Vagina (tissue), 2 donors: ENCODE data around the gene VSTM1. TPM values are rescaled to one million over a fixed set of nuclear protein-coding genes. Genes with fewer than 3 reads are reported as not detected.

ENCODE experiments used
- DNase-seq, 2 donors: peaks; one replicate each; pipeline ENCODE4 v3.0.0-alpha.2; 2017; ENCODE audit errors: extremely low spot score in 2 of 2
- H3K27ac ChIP-seq: fragments of 200-600 bp; sonication (generic); one replicate; pipeline ENCODE4 v1.5.1; 2019
- H3K27me3 ChIP-seq: fragments of 200-600 bp; sonication (generic); one replicate; pipeline ENCODE4 v1.5.1; 2019
- H3K36me3 ChIP-seq, 2 donors: fragments of 200-600 bp; sonication (generic); one replicate each; pipeline ENCODE4 v1.5.1; 2017 to 2019
- H3K4me1 ChIP-seq: fragments of 200-600 bp; sonication (generic); one replicate; pipeline ENCODE4 v1.5.1; 2019
- H3K4me3 ChIP-seq, 2 donors: fragments of 200-600 bp; sonication (generic); 1 replicate in 1 of 2; 2 replicates in 1 of 2; pipeline ENCODE4 v1.5.1; 2016 to 2019
- H3K9me3 ChIP-seq: fragments of 200-600 bp; sonication (generic); one replicate; pipeline ENCODE4 v1.5.1; 2019
- POLR2A ChIP-seq, 2 donors: fragments of 450-650 bp; IDR thresholded peaks; one replicate each; pipeline ENCODE4 v1.6.1; 2017; ENCODE audit warnings: antibody characterized with exemption in 2 of 2, mild to moderate bottlenecking in 2 of 2, moderate library complexity in 2 of 2
- POLR2AphosphoS5 ChIP-seq, 2 donors: sonication (generic); formaldehyde crosslinking; IDR thresholded peaks; one replicate each; pipeline ENCODE4 v1.9.0; 2017; ENCODE audit warnings: antibody characterized with exemption in 2 of 2, mild to moderate bottlenecking in 2 of 2, low read depth in 1 of 2; ENCODE audit not compliant: insufficient read depth in 1 of 2
- intact Hi-C: fragments of 100-400 bp; cut with DNase I; formaldehyde crosslinking; loops from one replicate; pipeline ENCODE4 v1.15.1; 2023
- total RNA-seq: library from RNA; depleted of rRNA; stranded (reverse); fragments of >200 nt; gene quantifications from one replicate; pipeline ENCODE4 v1.2.3, GENCODE V29; 2016
- TF ChIP-seq, protein P1 (sequence below), 3 experiments: fragments of 450-650 bp in 2 of 3; fragments of 200-600 bp in 1 of 3; sonication (generic) in 1 of 3; IDR thresholded peaks; one replicate each; pipeline ENCODE4 v1.5.1; 2017 to 2019; ENCODE audit warnings: antibody characterized with exemption in 3 of 3, mild to moderate bottlenecking in 2 of 3, moderate library complexity in 2 of 3

VSTM1 gene
- total RNA-seq, 1 donor from 2014 or later = not detected

DNA sequence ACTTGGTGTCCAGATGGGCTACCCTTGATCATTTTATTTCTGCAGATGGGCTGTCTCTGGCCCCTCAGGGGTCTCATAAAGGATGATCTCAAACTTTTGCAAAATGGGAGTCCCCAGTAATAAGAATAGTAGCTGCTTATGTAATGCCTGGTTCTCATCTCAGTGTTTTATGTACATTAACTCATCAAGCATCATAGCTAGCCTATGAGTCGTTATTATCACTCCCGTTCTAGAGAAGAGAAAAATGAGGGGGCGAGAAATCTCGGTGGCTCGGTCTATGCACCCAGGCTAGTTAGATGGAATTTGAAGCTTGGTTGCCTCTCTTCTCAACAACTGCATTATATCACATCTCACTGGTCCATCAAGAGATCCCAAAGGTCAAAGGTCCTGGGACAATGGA lies 68.9 kb downstream of the VSTM1 start:
- Histone ChIP-seq H3K27ac (no peak overlapping the region), H3K4me1 (peaks cover 12% of the 10 kb centered on the region), H3K27me3 (peaks cover 21% of the 10 kb centered on the region), H3K4me3 (no peak overlapping the region), H3K9me3 (no peaks in the 10 kb centered on the region), H3K36me3 (no peaks in the 10 kb centered on the region)
- intact Hi-C loops = no loop called here
- TF ChIP-seq, protein P1, sequence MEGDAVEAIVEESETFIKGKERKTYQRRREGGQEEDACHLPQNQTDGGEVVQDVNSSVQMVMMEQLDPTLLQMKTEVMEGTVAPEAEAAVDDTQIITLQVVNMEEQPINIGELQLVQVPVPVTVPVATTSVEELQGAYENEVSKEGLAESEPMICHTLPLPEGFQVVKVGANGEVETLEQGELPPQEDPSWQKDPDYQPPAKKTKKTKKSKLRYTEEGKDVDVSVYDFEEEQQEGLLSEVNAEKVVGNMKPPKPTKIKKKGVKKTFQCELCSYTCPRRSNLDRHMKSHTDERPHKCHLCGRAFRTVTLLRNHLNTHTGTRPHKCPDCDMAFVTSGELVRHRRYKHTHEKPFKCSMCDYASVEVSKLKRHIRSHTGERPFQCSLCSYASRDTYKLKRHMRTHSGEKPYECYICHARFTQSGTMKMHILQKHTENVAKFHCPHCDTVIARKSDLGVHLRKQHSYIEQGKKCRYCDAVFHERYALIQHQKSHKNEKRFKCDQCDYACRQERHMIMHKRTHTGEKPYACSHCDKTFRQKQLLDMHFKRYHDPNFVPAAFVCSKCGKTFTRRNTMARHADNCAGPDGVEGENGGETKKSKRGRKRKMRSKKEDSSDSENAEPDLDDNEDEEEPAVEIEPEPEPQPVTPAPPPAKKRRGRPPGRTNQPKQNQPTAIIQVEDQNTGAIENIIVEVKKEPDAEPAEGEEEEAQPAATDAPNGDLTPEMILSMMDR (IDR thresholded peaks at IDR 0.05) = no peak
- no peak for TF ChIP-seq POLR2A (IDR thresholded peaks at IDR 0.05)
- no peak for TF ChIP-seq POLR2AphosphoS5 (IDR thresholded peaks at IDR 0.05; ENCODE audit: insufficient read depth in 1 of 2, low read depth in 1 of 2)
- no peak for DNase-seq

DNA sequence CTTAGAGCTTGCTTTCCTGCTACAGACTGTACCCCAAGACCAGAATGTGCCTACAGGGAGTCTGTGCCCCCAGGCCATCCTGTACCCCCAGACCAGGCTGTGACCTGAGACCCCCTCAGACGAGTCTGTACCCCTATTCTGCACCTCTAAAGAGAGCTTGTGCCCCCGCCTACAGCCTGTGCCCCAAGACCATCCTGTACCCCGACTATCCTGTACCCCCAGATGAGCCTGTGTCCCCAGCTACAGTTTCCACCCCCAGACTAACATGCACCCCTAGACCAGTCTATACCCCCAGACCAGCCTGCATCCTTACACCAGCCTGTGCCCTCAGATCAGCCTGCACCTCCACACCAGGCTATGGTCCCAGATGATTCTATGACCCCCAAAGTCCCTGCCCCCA lies 70.2 kb downstream of the VSTM1 start:
- Histone ChIP-seq H3K27me3 (peaks cover 21% of the 10 kb centered on the region), H3K27ac (no peak overlapping the region), H3K4me1 (peaks cover 12% of the 10 kb centered on the region), H3K4me3 (no peak overlapping the region), H3K36me3 (no peaks in the 10 kb centered on the region), H3K9me3 (no peaks in the 10 kb centered on the region)
- no peak for DNase-seq
- TF ChIP-seq, protein P1 (IDR thresholded peaks at IDR 0.05) = no peak
- TF ChIP-seq POLR2A (IDR thresholded peaks at IDR 0.05) (no peak), POLR2AphosphoS5 (IDR thresholded peaks at IDR 0.05; ENCODE audit: insufficient read depth in 1 of 2, low read depth in 1 of 2) (no peak)
- intact Hi-C loops = no loop called here

DNA sequence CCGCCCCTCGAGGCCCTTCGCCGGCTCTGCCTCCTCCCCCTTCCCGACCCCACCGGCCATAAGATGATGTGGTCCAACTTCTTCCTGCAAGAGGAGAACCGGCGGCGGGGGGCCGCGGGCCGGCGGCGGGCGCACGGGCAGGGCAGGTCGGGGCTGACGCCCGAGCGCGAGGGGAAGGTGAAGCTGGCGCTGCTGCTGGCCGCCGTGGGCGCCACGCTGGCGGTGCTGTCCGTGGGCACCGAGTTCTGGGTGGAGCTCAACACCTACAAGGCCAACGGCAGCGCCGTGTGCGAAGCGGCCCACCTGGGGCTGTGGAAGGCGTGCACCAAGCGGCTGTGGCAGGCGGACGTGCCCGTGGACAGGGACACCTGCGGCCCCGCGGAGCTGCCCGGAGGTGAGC lies 70.9 kb downstream of the VSTM1 start:
- TF ChIP-seq POLR2AphosphoS5 (IDR thresholded peaks at IDR 0.05; ENCODE audit: insufficient read depth in 1 of 2, low read depth in 1 of 2) = no peak
- TF ChIP-seq, protein P1 (IDR thresholded peaks at IDR 0.05) = no peak
- no peak for TF ChIP-seq POLR2A (IDR thresholded peaks at IDR 0.05)
- no peak overlapping the region for H3K27ac ChIP-seq
- no peaks in the 10 kb centered on the region for H3K9me3 ChIP-seq
- no peaks in the 10 kb centered on the region for H3K36me3 ChIP-seq
- intact Hi-C loops = no loop called here
- H3K4me1 ChIP-seq = peaks cover 12% of the 10 kb centered on the region
- DNase-seq = no peak
- H3K4me3 ChIP-seq = no peak overlapping the region
- peaks cover 21% of the 10 kb centered on the region for H3K27me3 ChIP-seq

DNA sequence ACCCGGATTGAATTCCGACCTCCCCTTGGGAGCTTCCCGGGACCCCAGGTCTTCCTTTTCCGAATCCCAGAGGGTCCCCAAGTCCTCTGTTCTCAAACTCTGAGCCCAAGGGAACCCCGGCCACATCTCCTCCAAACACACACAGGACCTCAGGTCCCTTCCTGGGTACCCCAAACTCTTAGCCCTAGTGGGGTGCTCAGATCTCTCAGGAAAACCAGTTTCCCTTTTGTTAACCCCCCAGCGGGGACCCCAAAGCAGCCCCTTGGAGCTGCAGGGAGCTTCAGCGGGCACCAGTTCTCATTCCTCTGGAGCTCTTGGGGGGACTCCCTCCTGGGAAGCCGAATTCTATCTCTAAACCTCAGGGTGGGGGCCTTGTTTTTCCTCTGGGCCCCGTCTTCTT lies 71.5 kb downstream of the VSTM1 start:
- no peaks in the 10 kb centered on the region for H3K36me3 ChIP-seq
- H3K4me1 ChIP-seq = peaks cover 12% of the 10 kb centered on the region
- H3K9me3 ChIP-seq = no peaks in the 10 kb centered on the region
- H3K4me3 ChIP-seq = no peak overlapping the region
- TF ChIP-seq, protein P1 (IDR thresholded peaks at IDR 0.05) = no peak
- TF ChIP-seq POLR2A (IDR thresholded peaks at IDR 0.05) (no peak), POLR2AphosphoS5 (IDR thresholded peaks at IDR 0.05; ENCODE audit: insufficient read depth in 1 of 2, low read depth in 1 of 2) (no peak)
- H3K27ac ChIP-seq = no peak overlapping the region
- no peak for DNase-seq
- H3K27me3 ChIP-seq = peaks cover 21% of the 10 kb centered on the region
- intact Hi-C loops = no loop called here

DNA sequence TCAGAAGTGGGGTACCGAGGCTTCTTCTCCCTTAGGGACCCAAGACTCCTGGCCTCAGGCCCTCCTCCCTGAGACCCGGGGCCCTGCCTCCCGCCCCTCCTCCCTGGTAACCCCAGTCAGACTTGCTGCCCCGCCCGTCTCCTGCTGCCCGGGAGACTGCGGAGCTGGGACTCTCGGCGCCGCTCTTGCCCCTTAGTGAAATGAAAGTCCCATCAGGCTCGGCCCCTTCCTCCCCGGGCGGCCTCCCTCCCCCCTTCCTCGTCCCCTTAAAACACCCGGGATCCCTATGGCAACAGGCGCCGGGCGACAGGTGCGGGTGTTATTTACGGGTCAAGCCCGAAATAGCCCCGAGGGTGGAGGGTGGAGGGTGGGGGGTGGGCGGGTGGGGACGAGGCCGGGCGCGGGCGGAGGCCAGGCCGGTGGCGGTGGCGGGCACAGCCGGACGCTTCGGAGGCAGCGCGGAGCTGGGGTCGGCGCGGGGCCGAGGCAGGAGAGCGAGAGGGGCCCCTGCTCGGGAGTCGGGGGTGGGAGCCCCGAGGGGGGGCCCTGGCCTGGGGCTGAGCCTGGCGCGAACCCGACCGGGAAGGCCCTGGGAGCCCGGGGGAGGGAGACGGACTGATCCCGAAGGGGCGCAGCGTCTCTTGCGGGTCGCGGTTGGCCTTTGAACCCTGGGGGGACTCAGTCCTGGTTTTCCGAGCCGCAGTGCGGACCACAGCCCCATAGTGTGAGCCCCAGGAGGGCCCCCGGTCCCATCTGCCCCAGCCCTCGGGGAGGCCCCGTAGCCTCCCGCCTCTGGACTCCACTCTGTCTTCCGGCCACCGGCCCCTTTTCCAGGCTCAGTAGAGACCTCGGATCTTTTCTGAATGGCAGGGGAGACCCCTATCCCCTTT lies 72.2 kb downstream of the VSTM1 start, which contains the start of gene CACNG6:
Gene CACNG6 (plus strand): TSS at position 414 of the 890 bp plus-strand sequence. CDS start 1,241 bp downstream, outside the sequence.
- no peaks in the 10 kb centered on the region for H3K9me3 ChIP-seq
- H3K4me1 ChIP-seq = peaks cover 12% of the 10 kb centered on the region
- intact Hi-C loops = no loop called here
- no peaks in the 10 kb centered on the region for H3K36me3 ChIP-seq
- peak within 1 kb of the TSS; percentile 8 to 20 for H3K4me3 ChIP-seq
- no peak within 1 kb of the TSS for H3K27ac ChIP-seq
- TF ChIP-seq, protein P1 (IDR thresholded peaks at IDR 0.05) = no peak
- TF ChIP-seq POLR2AphosphoS5 (IDR thresholded peaks at IDR 0.05; ENCODE audit: insufficient read depth in 1 of 2, low read depth in 1 of 2) = no peak
- no peak for TF ChIP-seq POLR2A (IDR thresholded peaks at IDR 0.05)
- peaks cover 21% of the 10 kb centered on the region for H3K27me3 ChIP-seq
- no peak for DNase-seq
